AG04450 (cell line): ENCODE results near the gene RBKS. TPM values are rescaled to one million over a fixed set of nuclear protein-coding genes. Genes with fewer than 3 reads are reported as not detected.

Source experiments
- CTCF ChIA-PET: fragments of 300-600, 350-600 bp; formaldehyde crosslinking; extraction: SDS; loops from one replicate; lab custom pipeline; 2022; ENCODE audit warnings: antibody characterized with exemption, inconsistent platforms; lab: Charles Lee
- POLR2A ChIA-PET: fragments of 350-600 bp; formaldehyde crosslinking; extraction: SDS; loops from one replicate; lab custom pipeline; 2021; ENCODE audit warnings: antibody characterized with exemption, inconsistent platforms; lab: Yijun Ruan, JAX
- DNase-seq: peaks from one replicate; pipeline ENCODE4 v3.0.0-alpha.2; 2011; ENCODE audit warnings: low read depth, low spot score
- H3K27ac ChIP-seq: one replicate; pipeline ENCODE4 v1.5.1; 2012; ENCODE audit warnings: low read depth, low read length, control low read depth
- H3K27me3 ChIP-seq: one replicate; pipeline ENCODE4 v1.6.0; 2012; ENCODE audit warnings: low read length; ENCODE audit not compliant: control insufficient read depth, insufficient read depth
- H3K4me3 ChIP-seq: 2 replicates; pipeline ENCODE4 v1.5.1; 2011; ENCODE audit warnings: mild to moderate bottlenecking, low read depth, low read length, control low read depth
- H3K9me3 ChIP-seq: 2 replicates; pipeline ENCODE4 v1.5.1; 2012; ENCODE audit warnings: low read length; ENCODE audit not compliant: control insufficient read depth, insufficient read depth
- CTCF ChIP-seq: IDR thresholded peaks from 2 replicates; pipeline ENCODE4 v1.5.1; 2011; ENCODE audit warnings: low read depth, low read length, control low read depth, inconsistent platforms
- polyA plus RNA-seq: library from polyadenylated mRNA; depleted of rRNA; stranded (reverse); fragments of >200 nt; gene quantifications from 2 replicates; pipeline ENCODE4 v1.2.3, GENCODE V29; 2011

RBKS gene
- polyA plus RNA-seq, 1 experiment: 1.5 TPM

DNA sequence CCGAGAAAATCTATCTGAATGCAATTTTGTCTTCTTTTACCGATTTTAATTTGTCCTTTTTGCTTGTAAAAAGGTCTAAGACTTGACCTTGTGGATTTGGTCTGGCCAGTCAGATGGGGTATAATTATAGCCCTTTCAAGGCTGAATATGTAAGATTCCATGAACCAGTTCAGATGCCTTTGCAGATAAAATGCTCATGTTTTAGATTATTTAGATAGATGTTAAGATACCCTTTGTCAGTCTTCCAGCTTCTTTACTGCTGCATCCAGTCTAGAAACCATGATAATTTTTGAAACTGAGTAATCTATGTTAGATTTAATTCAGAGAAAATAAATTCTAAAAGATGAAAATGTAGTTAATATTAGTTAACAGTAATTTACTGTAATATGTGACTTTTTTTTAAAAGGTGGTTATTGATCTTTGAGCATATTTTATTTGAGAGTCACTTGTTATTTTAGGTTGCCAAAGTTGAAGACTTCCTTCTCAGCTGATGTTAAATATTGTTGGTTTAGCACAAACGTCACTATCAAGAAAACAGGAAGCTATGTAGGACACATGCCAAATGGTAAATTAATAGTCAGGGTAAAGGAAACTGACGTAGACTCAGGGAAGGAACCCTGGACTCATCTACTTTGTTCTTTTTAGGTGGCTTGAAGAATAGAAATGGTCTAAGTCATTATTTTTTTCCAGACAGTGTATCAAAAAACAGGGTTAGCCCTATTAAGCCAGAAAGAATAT is 30.1 kb upstream of the RBKS start:
- CTCF ChIA-PET: no interaction called here
- DNase-seq: no peak

GRCh38 chr2:27916293-27916995 is 26.3 kb upstream of the RBKS start:
- ChIA-PET CTCF (interaction anchor here (0.7 kb wide), 1 partner anchor 14 kb away, joined by 3 read pairs; no protein-coding TSS in a partner anchor), POLR2A (no interaction called here)
- Histone ChIP-seq H3K4me3 (no peak overlapping the region), H3K27me3 (no peaks in the 10 kb centered on the region), H3K9me3 (no peaks in the 10 kb centered on the region), H3K27ac (no peak overlapping the region)
- no peak for DNase-seq
- no peak for TF ChIP-seq CTCF

More for the DNA sequence above, 30.1 kb upstream of the RBKS start:
- Histone ChIP-seq H3K9me3 (no peaks in the 10 kb centered on the region), H3K4me3 (no peak overlapping the region), H3K27me3 (no peaks in the 10 kb centered on the region), H3K27ac (no peak overlapping the region)
- TF ChIP-seq CTCF: no peak
- POLR2A ChIA-PET: no interaction called here

DNA sequence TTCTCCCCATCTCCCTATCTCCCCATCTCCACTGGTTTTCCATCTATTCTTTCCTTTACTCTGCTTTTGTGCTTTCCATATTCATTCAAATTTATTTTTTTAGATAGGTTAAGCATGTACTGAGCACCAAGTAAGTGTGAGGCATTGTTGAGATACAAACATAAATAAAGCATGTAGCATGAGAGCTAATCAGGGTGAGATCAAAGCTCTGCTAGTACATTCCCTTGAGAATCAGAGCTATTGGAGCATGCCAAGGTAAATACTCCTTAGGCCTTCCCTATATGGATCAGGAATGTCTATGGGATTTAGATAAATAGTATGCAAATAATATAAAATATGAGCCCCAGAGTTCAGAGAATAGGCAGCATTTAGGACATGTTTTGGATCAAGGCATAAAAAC is 25.7 kb upstream of the RBKS start:
- no peak for TF ChIP-seq CTCF
- no peak for DNase-seq
- ChIA-PET POLR2A (no interaction called here), CTCF (interaction anchor here (0.5 kb wide), 1 partner anchor 232 kb away, joined by 3 read pairs; no protein-coding TSS in a partner anchor)
- no peak overlapping the region for H3K27ac ChIP-seq
- H3K9me3 ChIP-seq: no peaks in the 10 kb centered on the region
- H3K4me3 ChIP-seq: no peak overlapping the region
- H3K27me3 ChIP-seq: no peaks in the 10 kb centered on the region

GRCh38 chr2:27915191-27915590 is 25.0 kb upstream of the RBKS start:
- POLR2A ChIA-PET: no interaction called here
- Histone ChIP-seq H3K9me3 (no peaks in the 10 kb centered on the region), H3K4me3 (no peak overlapping the region), H3K27ac (no peak overlapping the region), H3K27me3 (no peaks in the 10 kb centered on the region)
- TF ChIP-seq CTCF: no peak
- DNase-seq: no peak
- CTCF ChIA-PET: no interaction called here

DNA sequence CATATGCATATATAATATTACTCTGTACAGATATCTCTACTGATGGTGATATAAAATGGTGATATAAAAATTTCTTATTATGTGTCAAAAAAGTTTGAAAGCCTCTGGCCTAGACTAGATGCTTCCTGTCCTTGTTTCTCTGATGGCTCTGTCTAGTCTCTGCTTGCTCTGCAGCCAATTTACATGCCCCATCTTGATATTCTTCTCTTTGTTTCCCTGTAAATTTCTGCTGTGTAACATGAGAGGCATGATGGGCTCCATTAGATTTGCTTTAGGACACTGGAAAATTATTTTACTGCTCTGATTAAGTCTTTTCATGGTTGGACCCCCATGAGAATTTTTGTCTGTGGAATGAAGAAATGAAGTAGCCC is 24.6 kb upstream of the RBKS start:
- POLR2A ChIA-PET: no interaction called here
- CTCF ChIA-PET: no interaction called here

More for the DNA sequence above, 24.6 kb upstream of the RBKS start:
- Histone ChIP-seq H3K27ac (no peak overlapping the region), H3K4me3 (no peak overlapping the region), H3K9me3 (no peaks in the 10 kb centered on the region), H3K27me3 (no peaks in the 10 kb centered on the region)
- no peak for DNase-seq
- TF ChIP-seq CTCF: no peak
